Metanephros (tissue), 2 donors: ENCODE results near the gene EIF4H. TPM values are rescaled to one million over a fixed set of nuclear protein-coding genes. Genes with fewer than 3 reads are reported as not detected.

Experiments used
- small RNA-seq: library from RNA; depleted of rRNA; stranded (forward); fragments of <200 nt; gene quantifications from one replicate; pipeline ENCODE3, GENCODE V24; 2014; ENCODE audit warnings: low replicate concordance
- total RNA-seq: library from RNA; depleted of rRNA; stranded (reverse); fragments of >200 nt; gene quantifications from one replicate; pipeline ENCODE4 v1.2.3, GENCODE V29; 2014

The EIF4H gene
- total RNA-seq, result 227 TPM

DNA sequence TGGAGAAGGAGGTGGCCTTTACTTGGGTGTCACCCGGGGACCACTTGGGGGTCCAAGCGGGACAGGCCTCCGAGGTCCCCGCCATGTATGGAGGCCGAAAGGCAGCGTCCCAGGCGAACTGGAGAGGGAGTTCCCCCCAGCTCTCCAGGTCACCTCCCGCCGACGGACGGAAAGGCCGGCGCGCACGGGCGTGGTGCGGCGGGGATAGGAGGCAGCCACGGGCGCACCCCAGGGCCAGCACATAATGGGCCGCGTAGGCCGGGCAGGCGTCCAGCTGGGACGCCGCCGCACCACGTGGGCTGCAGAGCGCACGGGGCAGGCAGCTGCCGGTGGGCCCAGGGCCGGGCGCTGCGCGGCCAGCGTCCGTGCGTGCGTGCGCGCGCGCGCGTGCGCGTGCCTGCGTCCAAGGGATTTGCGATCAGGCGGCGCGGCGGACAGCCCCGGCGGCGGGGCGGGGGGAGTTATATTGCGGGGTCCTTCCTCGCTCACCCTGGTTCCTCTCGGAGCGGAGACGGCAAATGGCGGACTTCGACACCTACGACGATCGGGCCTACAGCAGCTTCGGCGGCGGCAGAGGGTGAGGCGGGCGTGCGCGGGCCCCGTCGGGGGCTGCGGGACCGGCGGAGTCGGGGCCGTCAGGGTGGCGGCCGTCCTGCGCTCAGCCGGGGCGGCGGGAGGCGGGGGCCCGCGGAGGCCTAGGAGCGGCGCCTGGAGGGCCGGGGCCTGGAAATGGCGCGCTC is at the start of gene EIF4H:
TSS of gene EIF4H (plus strand) at position 491 of the 740 bp plus-strand sequence. CDS start at position 519, 28 bp downstream.

Small RNAs within 50 kb of the gene (small RNA-seq; reads per million reads assigned to genes)
- 0.60 reads per million, percentile 69 among the genes with 10 or more reads in this experiment for gene MIR590

Other genes starting within 250 kb of the EIF4H start
- 108 TPM for gene ELN, start 146.2 kb upstream of the EIF4H start, total RNA-seq
- gene LIMK1, start 90.6 kb upstream of the EIF4H start, total RNA-seq, result 16.5 TPM
- gene LAT2, start 35.6 kb downstream of the EIF4H start, total RNA-seq, result 6.9 TPM
- 26.7 TPM for gene RFC2, start 80.0 kb downstream of the EIF4H start, total RNA-seq
- gene CLIP2, start 115.1 kb downstream of the EIF4H start, total RNA-seq, result 43.7 TPM